ENCODE data around the gene RSPO4.
"Not testable (repeated sequence)": the region's sequence is repeated elsewhere in the genome, so short reads cannot be mapped to it uniquely, and the experiment has no call there.

The RSPO4 gene

DNA sequence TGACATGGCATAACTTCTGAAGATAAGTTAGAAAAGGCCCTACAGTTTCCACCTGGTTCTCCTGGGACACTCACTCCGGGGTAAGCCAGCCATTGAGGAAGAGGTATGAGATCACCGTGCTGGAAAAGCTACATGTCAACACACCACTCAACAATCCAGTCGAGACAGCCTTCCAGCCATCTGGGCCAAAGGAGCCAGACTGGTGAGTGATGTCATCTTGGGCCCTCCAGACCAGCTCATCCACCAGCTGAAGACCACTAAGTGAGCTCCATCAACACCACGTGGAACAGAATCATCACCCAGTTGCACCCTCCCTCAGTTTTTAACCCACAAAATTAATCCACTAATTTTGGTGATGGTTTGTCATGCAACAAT, 32.3 kb upstream of the RSPO4 start:
- no peaks in the 10 kb centered on the region for H3K36me3 ChIP-seq (ENCODE audit: insufficient read depth, low read length)
- no peak for TF ChIP-seq EZH2 (IDR thresholded peaks at IDR 0.05; ENCODE audit: borderline replicate concordance, low read depth, low read length, severe bottlenecking)
- TF ChIP-seq CTCF (IDR thresholded peaks at IDR 0.05; ENCODE audit: borderline replicate concordance, extremely low read depth, low read length, poor library complexity, severe bottlenecking): no peak

GRCh38 chr20:1033751-1034414, 31.8 kb upstream of the RSPO4 start:
- ATAC-seq (ENCODE audit: insufficient read depth, low read depth): no peak
- H3K4me1 ChIP-seq (ENCODE audit: insufficient read depth, low read length): no peaks in the 10 kb centered on the region
- no peaks in the 10 kb centered on the region for H3K9me3 ChIP-seq (ENCODE audit: insufficient read depth, low read length, severe bottlenecking)
- DNase-seq: no peak
- TF ChIP-seq EZH2 (IDR thresholded peaks at IDR 0.05; ENCODE audit: borderline replicate concordance, low read depth, low read length, severe bottlenecking) (no peak), CTCF (IDR thresholded peaks at IDR 0.05; ENCODE audit: borderline replicate concordance, extremely low read depth, low read length, poor library complexity, severe bottlenecking) (no peak)
- peaks cover 9% of the 10 kb centered on the region for H3K27me3 ChIP-seq (ENCODE audit: insufficient read depth, low read length, poor library complexity)
- no peaks in the 10 kb centered on the region for H3K36me3 ChIP-seq (ENCODE audit: insufficient read depth, low read length)
- H3K4me2 ChIP-seq (ENCODE audit: insufficient read depth, low read length): no peak overlapping the region
- H3K9ac ChIP-seq (ENCODE audit: low read depth, low read length): no peak overlapping the region
- no peaks in the 10 kb centered on the region for H3K79me2 ChIP-seq (ENCODE audit: insufficient read depth, low read length)
- H4K20me1 ChIP-seq (ENCODE audit: insufficient read depth, low read length): peaks cover 2% of the 10 kb centered on the region; the same call in 1 of the 2 replicates
- H2AFZ ChIP-seq (ENCODE audit: low read depth, low read length): no peak overlapping the region
- no peak overlapping the region for H3K4me3 ChIP-seq (ENCODE audit: low read depth in 1 of 2, low read length in 2 of 2)
- H3K27ac ChIP-seq (ENCODE audit: low read length): no peak overlapping the region

More for the DNA sequence above, 32.3 kb upstream of the RSPO4 start:
- Histone ChIP-seq H3K79me2 (ENCODE audit: insufficient read depth, low read length) (no peaks in the 10 kb centered on the region), H2AFZ (ENCODE audit: low read depth, low read length) (no peak overlapping the region), H3K4me3 (ENCODE audit: low read depth in 1 of 2, low read length in 2 of 2) (no peak overlapping the region), H3K9ac (ENCODE audit: low read depth, low read length) (no peak overlapping the region), H3K4me2 (ENCODE audit: insufficient read depth, low read length) (no peak overlapping the region), H3K27me3 (ENCODE audit: insufficient read depth, low read length, poor library complexity) (peaks cover 9% of the 10 kb centered on the region), H3K4me1 (ENCODE audit: insufficient read depth, low read length) (no peaks in the 10 kb centered on the region), H3K9me3 (ENCODE audit: insufficient read depth, low read length, severe bottlenecking) (no peaks in the 10 kb centered on the region), H3K27ac (ENCODE audit: low read length) (no peak overlapping the region), H4K20me1 (ENCODE audit: insufficient read depth, low read length) (peaks cover 2% of the 10 kb centered on the region; the same call in 1 of the 2 replicates)
- ATAC-seq (ENCODE audit: insufficient read depth, low read depth) (no peak), DNase-seq (no peak)

DNA sequence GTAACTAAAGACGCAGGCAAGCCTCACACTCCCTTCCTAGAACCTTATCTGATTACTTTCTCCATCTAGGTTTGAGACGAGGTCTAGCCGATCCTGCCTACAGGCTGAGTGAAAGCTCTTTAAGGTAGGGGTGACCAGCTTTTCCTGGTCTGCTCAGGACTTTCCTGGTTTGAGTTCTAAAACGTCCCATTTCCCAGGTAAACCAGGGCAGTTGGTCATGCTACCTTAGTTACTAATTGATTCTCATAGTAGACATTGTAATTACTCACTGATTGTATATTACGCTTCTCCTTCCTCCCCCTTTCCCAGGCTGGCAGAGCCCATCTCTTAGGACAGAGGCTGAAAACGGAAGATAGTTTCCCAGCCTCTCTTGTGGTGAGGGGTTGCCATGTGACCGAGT, 27.9 kb upstream of the RSPO4 start:
- H3K4me3 ChIP-seq (ENCODE audit: low read depth in 1 of 2, low read length in 2 of 2): no peak overlapping the region
- H3K4me2 ChIP-seq (ENCODE audit: insufficient read depth, low read length): no peak overlapping the region
- no peak for ATAC-seq (ENCODE audit: insufficient read depth, low read depth)
- H4K20me1 ChIP-seq (ENCODE audit: insufficient read depth, low read length): peaks cover 2% of the 10 kb centered on the region; the same call in 1 of the 2 replicates
- no peak overlapping the region for H2AFZ ChIP-seq (ENCODE audit: low read depth, low read length)
- no peaks in the 10 kb centered on the region for H3K36me3 ChIP-seq (ENCODE audit: insufficient read depth, low read length)
- H3K27me3 ChIP-seq (ENCODE audit: insufficient read depth, low read length, poor library complexity): peaks cover 8% of the 10 kb centered on the region
- no peaks in the 10 kb centered on the region for H3K9me3 ChIP-seq (ENCODE audit: insufficient read depth, low read length, severe bottlenecking)
- no peak for DNase-seq
- TF ChIP-seq CTCF (IDR thresholded peaks at IDR 0.05; ENCODE audit: borderline replicate concordance, extremely low read depth, low read length, poor library complexity, severe bottlenecking) (no peak), EZH2 (IDR thresholded peaks at IDR 0.05; ENCODE audit: borderline replicate concordance, low read depth, low read length, severe bottlenecking) (no peak)
- no peaks in the 10 kb centered on the region for H3K4me1 ChIP-seq (ENCODE audit: insufficient read depth, low read length)
- H3K9ac ChIP-seq (ENCODE audit: low read depth, low read length): no peak overlapping the region
- no peaks in the 10 kb centered on the region for H3K79me2 ChIP-seq (ENCODE audit: insufficient read depth, low read length)
- no peak overlapping the region for H3K27ac ChIP-seq (ENCODE audit: low read length)

- H4K20me1 ChIP-seq (ENCODE audit: insufficient read depth, low read length); H3K36me3 ChIP-seq (ENCODE audit: insufficient read depth, low read length); H3K4me3 ChIP-seq (ENCODE audit: low read depth in 1 of 2, low read length in 2 of 2); H3K27ac ChIP-seq (ENCODE audit: low read length); H3K4me1 ChIP-seq (ENCODE audit: insufficient read depth, low read length); H2AFZ ChIP-seq (ENCODE audit: low read depth, low read length); H3K4me2 ChIP-seq (ENCODE audit: insufficient read depth, low read length); ATAC-seq (ENCODE audit: insufficient read depth, low read depth); H3K79me2 ChIP-seq (ENCODE audit: insufficient read depth, low read length); DNase-seq; H3K9ac ChIP-seq (ENCODE audit: low read depth, low read length); H3K27me3 ChIP-seq (ENCODE audit: insufficient read depth, low read length, poor library complexity); H3K9me3 ChIP-seq (ENCODE audit: insufficient read depth, low read length, severe bottlenecking): not testable (repeated sequence)
These were observed 24.1 kb upstream of the RSPO4 start for GRCh38 chr20:1026214-1026613.

All from DND-41 (cell line).